Measurements from ENCODE around the gene GPLD1. TPM values are rescaled to one million over a fixed set of nuclear protein-coding genes. Genes with fewer than 3 reads are reported as not detected.
"Not testable (repeated sequence)": the region's sequence is repeated elsewhere in the genome, so short reads cannot be mapped to it uniquely, and the experiment has no call there.

Gene GPLD1
- total RNA-seq, 1 donor from 2014 or later, result 0.26 TPM

- H3K36me3 ChIP-seq (ENCODE audit: control insufficient read depth, insufficient read depth, low read length), result no peaks in the 10 kb centered on the region
- DNase-seq (ENCODE audit: low read depth), result no peak
- no peak overlapping the region for H3K4me3 ChIP-seq (ENCODE audit: low read depth, low read length)
- no peak for FAIRE-seq
- no peak for TF ChIP-seq CTCF (IDR thresholded peaks at IDR 0.05; ENCODE audit: insufficient read depth, low read length, severe bottlenecking)
- H3K27me3 ChIP-seq (ENCODE audit: control insufficient read depth, insufficient read depth, low read length), result no peaks in the 10 kb centered on the region
Measured at GRCh38 chr6:24391208-24391607, 98.2 kb downstream of the GPLD1 start.

- DNase-seq (ENCODE audit: low read depth) (peak; percentile 72), FAIRE-seq (no peak)
- no peak overlapping the region for H3K4me3 ChIP-seq (ENCODE audit: low read depth, low read length)
- no peak for TF ChIP-seq CTCF (IDR thresholded peaks at IDR 0.05; ENCODE audit: insufficient read depth, low read length, severe bottlenecking)
- H3K27me3 ChIP-seq (ENCODE audit: control insufficient read depth, insufficient read depth, low read length), result no peaks in the 10 kb centered on the region
- H3K36me3 ChIP-seq (ENCODE audit: control insufficient read depth, insufficient read depth, low read length), result no peaks in the 10 kb centered on the region
Measured at GRCh38 chr6:24387818-24388217, 101.6 kb downstream of the GPLD1 start.

- H3K4me3 ChIP-seq (ENCODE audit: low read depth, low read length), result no peak overlapping the region
- FAIRE-seq, result no peak
- no peak for TF ChIP-seq CTCF (IDR thresholded peaks at IDR 0.05; ENCODE audit: insufficient read depth, low read length, severe bottlenecking)
Measured at GRCh38 chr6:24385536-24386269, 103.7 kb downstream of the GPLD1 start.

GRCh38 chr6:24384369-24385130, 104.8 kb downstream of the GPLD1 start:
- H3K27me3 ChIP-seq (ENCODE audit: control insufficient read depth, insufficient read depth, low read length); H3K36me3 ChIP-seq (ENCODE audit: control insufficient read depth, insufficient read depth, low read length); H3K4me3 ChIP-seq (ENCODE audit: low read depth, low read length); FAIRE-seq; DNase-seq (ENCODE audit: low read depth): not testable (repeated sequence)

More at GRCh38 chr6:24385536-24386269, 103.7 kb downstream of the GPLD1 start:
- DNase-seq (ENCODE audit: low read depth), result no peak
- Histone ChIP-seq H3K27me3 (ENCODE audit: control insufficient read depth, insufficient read depth, low read length) (no peaks in the 10 kb centered on the region), H3K36me3 (ENCODE audit: control insufficient read depth, insufficient read depth, low read length) (no peaks in the 10 kb centered on the region)

GRCh38 chr6:24382891-24383494, 106.4 kb downstream of the GPLD1 start:
- not testable (repeated sequence) for FAIRE-seq; H3K36me3 ChIP-seq (ENCODE audit: control insufficient read depth, insufficient read depth, low read length); H3K4me3 ChIP-seq (ENCODE audit: low read depth, low read length); DNase-seq (ENCODE audit: low read depth); H3K27me3 ChIP-seq (ENCODE audit: control insufficient read depth, insufficient read depth, low read length)

- H3K36me3 ChIP-seq (ENCODE audit: control insufficient read depth, insufficient read depth, low read length), result no peaks in the 10 kb centered on the region
- FAIRE-seq, result no peak
- TF ChIP-seq CTCF (IDR thresholded peaks at IDR 0.05; ENCODE audit: insufficient read depth, low read length, severe bottlenecking), result no peak
- no peak overlapping the region for H3K4me3 ChIP-seq (ENCODE audit: low read depth, low read length)
- no peaks in the 10 kb centered on the region for H3K27me3 ChIP-seq (ENCODE audit: control insufficient read depth, insufficient read depth, low read length)
- no peak for DNase-seq (ENCODE audit: low read depth)
Measured at GRCh38 chr6:24382220-24382540, 107.2 kb downstream of the GPLD1 start.
